Measurements from ENCODE around the gene GABARAPL1.

GABARAPL1 gene

DNA sequence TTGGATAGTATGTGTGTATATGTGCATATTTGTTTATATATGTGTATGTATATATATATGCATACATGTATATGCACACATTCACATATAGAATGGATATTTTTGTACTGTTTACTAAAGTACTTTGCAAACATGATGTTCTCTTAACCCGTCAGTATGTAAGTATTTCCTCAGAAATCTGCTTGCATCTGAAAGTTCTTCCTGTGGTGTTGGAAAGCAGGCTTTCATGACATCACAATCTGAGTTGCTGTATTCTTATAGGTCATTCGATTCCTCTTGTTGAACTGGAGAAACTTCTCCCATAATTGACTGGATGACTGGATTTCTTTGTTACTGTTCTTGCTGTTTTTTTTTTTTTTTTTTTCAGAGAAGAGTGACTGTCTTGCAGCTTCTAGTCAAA is 29.1 kb downstream of the GABARAPL1 start:
- no peak overlapping the region for H3K4me3 ChIP-seq (ENCODE audit: low read depth, low read length)
- H3K27me3 ChIP-seq (replicated peaks), result no peaks in the 10 kb centered on the region
- DNase-seq, result no peak
- H3K36me3 ChIP-seq (replicated peaks), result no peaks in the 10 kb centered on the region
- TF ChIP-seq, protein P1, sequence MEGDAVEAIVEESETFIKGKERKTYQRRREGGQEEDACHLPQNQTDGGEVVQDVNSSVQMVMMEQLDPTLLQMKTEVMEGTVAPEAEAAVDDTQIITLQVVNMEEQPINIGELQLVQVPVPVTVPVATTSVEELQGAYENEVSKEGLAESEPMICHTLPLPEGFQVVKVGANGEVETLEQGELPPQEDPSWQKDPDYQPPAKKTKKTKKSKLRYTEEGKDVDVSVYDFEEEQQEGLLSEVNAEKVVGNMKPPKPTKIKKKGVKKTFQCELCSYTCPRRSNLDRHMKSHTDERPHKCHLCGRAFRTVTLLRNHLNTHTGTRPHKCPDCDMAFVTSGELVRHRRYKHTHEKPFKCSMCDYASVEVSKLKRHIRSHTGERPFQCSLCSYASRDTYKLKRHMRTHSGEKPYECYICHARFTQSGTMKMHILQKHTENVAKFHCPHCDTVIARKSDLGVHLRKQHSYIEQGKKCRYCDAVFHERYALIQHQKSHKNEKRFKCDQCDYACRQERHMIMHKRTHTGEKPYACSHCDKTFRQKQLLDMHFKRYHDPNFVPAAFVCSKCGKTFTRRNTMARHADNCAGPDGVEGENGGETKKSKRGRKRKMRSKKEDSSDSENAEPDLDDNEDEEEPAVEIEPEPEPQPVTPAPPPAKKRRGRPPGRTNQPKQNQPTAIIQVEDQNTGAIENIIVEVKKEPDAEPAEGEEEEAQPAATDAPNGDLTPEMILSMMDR (IDR thresholded peaks at IDR 0.05; ENCODE audit: low read depth, low read length, missing control alignments), result no peak
- H3K27ac ChIP-seq, result no peak overlapping the region
- in situ Hi-C loops (cut with HindIII; ENCODE audit: low pct_ligation_motif_present, low sequenced_read_pairs), result no loop called here

DNA sequence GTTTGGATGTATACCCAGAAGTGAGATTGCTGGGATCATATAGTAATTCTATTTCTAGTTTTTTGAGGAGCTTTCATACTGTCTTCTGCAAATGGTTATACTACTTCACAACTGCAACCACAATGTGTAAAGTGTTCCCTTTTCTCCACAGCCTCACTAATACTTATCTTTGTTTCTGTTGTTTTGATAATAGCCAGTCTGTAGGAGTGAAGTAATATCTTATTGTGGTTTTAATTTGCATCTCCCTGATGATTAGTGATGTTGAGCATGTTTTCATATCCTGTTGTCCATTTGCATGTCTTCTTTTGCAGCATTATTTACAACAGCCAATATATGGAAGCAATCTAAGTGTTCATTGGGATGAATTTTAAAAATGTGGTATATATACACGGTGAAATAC is 29.9 kb downstream of the GABARAPL1 start:
- DNase-seq, result no peak
- no peak overlapping the region for H3K4me3 ChIP-seq (ENCODE audit: low read depth, low read length)
- H3K36me3 ChIP-seq (replicated peaks), result no peaks in the 10 kb centered on the region
- in situ Hi-C loops (cut with HindIII; ENCODE audit: low pct_ligation_motif_present, low sequenced_read_pairs), result no loop called here
- TF ChIP-seq, protein P1 (IDR thresholded peaks at IDR 0.05; ENCODE audit: low read depth, low read length, missing control alignments), result no peak
- no peaks in the 10 kb centered on the region for H3K27me3 ChIP-seq (replicated peaks)
- no peak overlapping the region for H3K27ac ChIP-seq

DNA sequence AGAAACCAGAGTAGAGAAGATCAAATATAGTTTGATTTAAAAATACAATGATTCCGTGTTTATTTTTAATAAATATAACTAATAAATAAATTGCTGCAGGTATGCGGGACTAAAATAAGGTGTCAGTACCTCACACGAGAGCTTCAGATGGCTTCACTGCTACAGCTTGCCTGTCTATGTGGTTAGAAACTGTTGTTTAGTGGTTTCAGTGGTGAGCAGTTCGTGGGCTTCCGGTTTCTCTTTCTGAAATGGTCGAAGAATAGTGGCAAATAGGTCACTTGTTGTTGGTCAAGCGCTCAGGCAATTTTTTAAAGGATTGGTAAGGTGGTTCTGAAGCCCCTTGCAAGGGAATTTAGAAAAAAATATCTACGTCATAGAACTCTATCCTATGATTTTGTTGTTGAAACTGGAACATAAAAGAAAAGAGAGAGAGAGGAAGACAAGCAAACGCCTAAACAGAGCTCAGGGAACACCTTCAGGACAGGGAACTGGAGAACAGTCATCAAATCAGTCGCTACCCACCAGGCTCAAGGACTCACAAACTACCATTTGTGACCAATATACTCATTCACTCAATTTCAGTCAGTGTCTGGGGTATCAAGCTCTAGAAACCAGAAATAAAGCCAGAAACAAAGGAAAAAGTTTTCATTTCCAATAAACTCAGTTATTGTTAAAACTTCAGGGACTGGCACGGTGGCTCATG is 31.3 kb downstream of the GABARAPL1 start:
- no peaks in the 10 kb centered on the region for H3K36me3 ChIP-seq (replicated peaks)
- in situ Hi-C loops (cut with HindIII; ENCODE audit: low pct_ligation_motif_present, low sequenced_read_pairs), result no loop called here
- H3K4me3 ChIP-seq (ENCODE audit: low read depth, low read length), result no peak overlapping the region
- no peak for DNase-seq
- TF ChIP-seq, protein P1 (IDR thresholded peaks at IDR 0.05; ENCODE audit: low read depth, low read length, missing control alignments), result no peak
- H3K27ac ChIP-seq, result no peak overlapping the region
- no peaks in the 10 kb centered on the region for H3K27me3 ChIP-seq (replicated peaks)

DNA sequence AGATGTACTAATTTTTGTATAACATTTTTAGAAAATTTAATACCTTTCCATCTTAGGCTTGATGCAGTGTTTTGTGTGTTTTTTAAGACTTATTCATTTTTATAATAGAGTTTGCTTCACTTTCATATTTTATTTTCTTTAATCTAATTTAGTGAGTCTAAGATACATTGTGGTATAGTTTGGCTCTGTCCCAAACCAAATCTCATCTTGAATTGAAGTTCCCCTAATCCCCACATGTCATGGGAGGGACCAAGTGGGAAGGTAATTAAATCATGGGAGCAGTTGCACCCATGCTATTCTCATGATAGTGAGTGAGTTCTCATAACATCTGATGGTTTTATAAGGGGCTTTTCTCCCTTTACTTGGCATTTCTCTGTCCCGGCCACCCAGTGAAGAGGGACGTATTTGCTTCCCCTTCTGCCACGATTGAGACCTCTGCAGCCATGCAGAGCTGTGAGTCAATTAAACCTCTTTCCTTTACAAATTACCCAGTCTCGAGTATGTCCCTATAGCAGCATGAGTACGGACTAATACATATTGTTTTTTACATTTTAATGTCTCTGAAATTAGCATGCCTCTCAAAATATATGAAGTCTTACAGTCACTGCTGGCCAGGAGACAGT is 34.9 kb downstream of the GABARAPL1 start:
- Histone ChIP-seq H3K36me3 (replicated peaks) (no peaks in the 10 kb centered on the region), H3K4me3 (ENCODE audit: low read depth, low read length) (no peak overlapping the region), H3K27ac (no peak overlapping the region), H3K27me3 (replicated peaks) (no peaks in the 10 kb centered on the region)
- TF ChIP-seq, protein P1 (IDR thresholded peaks at IDR 0.05; ENCODE audit: low read depth, low read length, missing control alignments), result no peak
- DNase-seq, result no peak
- in situ Hi-C loops (cut with HindIII; ENCODE audit: low pct_ligation_motif_present, low sequenced_read_pairs), result no loop called here

DNA sequence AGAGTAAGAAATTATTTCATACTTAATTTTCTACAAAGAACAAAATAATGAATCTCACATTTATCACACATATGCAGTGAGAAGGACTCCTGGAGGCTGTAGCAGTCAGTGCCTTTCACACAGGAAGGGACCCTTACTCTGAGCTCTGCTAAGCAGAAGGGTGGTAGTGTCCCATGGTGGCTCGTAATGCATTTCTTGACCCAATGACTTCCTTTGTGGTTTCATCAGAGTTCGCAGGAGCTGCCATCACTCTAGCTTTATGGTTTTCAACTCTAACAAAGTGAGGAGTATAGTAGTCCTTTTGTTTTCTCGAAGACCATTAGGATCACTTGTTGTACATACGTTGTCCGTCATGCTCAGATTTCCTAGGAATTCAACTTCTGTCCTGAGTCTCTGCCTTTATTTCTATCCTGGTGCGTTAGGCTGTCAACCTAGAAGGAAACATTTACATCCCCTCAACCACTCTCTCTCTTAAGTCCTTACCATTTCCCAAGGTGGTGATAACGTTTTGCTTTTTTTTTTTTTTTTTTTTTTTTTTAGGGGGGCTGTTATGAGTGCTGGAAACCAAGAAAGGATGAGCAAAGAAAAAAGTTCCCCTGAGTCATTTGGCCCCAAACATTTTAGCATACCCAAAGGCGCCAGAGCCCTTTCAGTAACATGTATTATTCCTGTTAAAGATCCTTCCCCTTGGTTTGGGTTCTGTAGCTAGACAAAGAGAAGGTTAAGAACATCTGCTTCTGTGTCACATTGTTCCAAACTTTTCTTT is 37.2 kb downstream of the GABARAPL1 start:
- Histone ChIP-seq H3K36me3 (replicated peaks) (no peaks in the 10 kb centered on the region), H3K4me3 (ENCODE audit: low read depth, low read length) (no peak overlapping the region), H3K27ac (no peak overlapping the region), H3K27me3 (replicated peaks) (no peaks in the 10 kb centered on the region)
- in situ Hi-C loops (cut with HindIII; ENCODE audit: low pct_ligation_motif_present, low sequenced_read_pairs), result no loop called here
- TF ChIP-seq, protein P1 (IDR thresholded peaks at IDR 0.05; ENCODE audit: low read depth, low read length, missing control alignments), result no peak
- DNase-seq, result no peak

Data from brain microvascular endothelial cell (primary cell).